GM12864 (cell line): ENCODE results near the gene NELFCD.
A peak's percentile ranks its signal among the peaks of the same experiment; 100 is the strongest.

ENCODE experiments used
- DNase-seq: peaks from one replicate; pipeline ENCODE4 v3.0.0-alpha.2; 2011; ENCODE audit warnings: low read depth
- H3K4me3 ChIP-seq: 2 replicates; pipeline ENCODE4 v1.5.1; 2011; ENCODE audit warnings: mild to moderate bottlenecking, low read depth, low read length, control low read depth
- CTCF ChIP-seq: IDR thresholded peaks from 2 replicates; pipeline ENCODE4 v1.5.1; 2011; ENCODE audit warnings: low read depth, mild to moderate bottlenecking, moderate library complexity, low read length, control low read depth, inconsistent platforms; ENCODE audit errors: missing control alignments

Gene NELFCD

GRCh38 chr20:59026904-59027740 lies 46.1 kb downstream of the NELFCD start:
- H3K4me3 ChIP-seq = no peak overlapping the region
- TF ChIP-seq CTCF = no peak

GRCh38 chr20:59027741-59028320 lies 46.8 kb downstream of the NELFCD start:
- no peak overlapping the region for H3K4me3 ChIP-seq
- no peak for TF ChIP-seq CTCF
- no peak for DNase-seq

More at GRCh38 chr20:59026904-59027740, 46.1 kb downstream of the NELFCD start:
- no peak for DNase-seq

- no peak for TF ChIP-seq CTCF
- no peak for DNase-seq
- peak overlapping the region; percentile 26 for H3K4me3 ChIP-seq
Measured at GRCh38 chr20:59028812-59029211, 47.8 kb downstream of the NELFCD start.

GRCh38 chr20:59030911-59031563 lies 50.0 kb downstream of the NELFCD start:
- DNase-seq = no peak
- H3K4me3 ChIP-seq = peak overlapping the region; percentile 97
- no peak for TF ChIP-seq CTCF

GRCh38 chr20:59031564-59032022 lies 50.5 kb downstream of the NELFCD start:
- TF ChIP-seq CTCF = no peak
- no peak for DNase-seq
- H3K4me3 ChIP-seq = peak overlapping the region; percentile 97

GRCh38 chr20:59032023-59032712 lies 51.1 kb downstream of the NELFCD start, which contains the start of gene ATP5F1E:
TSS of gene ATP5F1E (minus strand) at chr20:59032335. CDS start at chr20:59032251, 84 bp downstream.
- no peak for TF ChIP-seq CTCF
- peak within 1 kb of the TSS; percentile 97 for H3K4me3 ChIP-seq
- DNase-seq = peak; percentile 82
